Thyroid gland (tissue), 4 donors: ENCODE measurements around the gene CASP2.

Experiments used
- POLR2A ChIP-seq, 2 donors: fragments of 450-650 bp; IDR thresholded peaks; one replicate each; pipeline ENCODE4 v1.6.1; 2017; ENCODE audit warnings: antibody characterized with exemption in 2 of 2, mild to moderate bottlenecking in 2 of 2, moderate library complexity in 1 of 2
- TF ChIP-seq, protein P1 (sequence below), 6 experiments: fragments of 200-600 bp in 3 of 6; fragments of 450-650 bp in 3 of 6; sonication (generic) in 3 of 6; IDR thresholded peaks; one replicate each; pipeline ENCODE4 v1.5.1; 2016 to 2019; ENCODE audit warnings: antibody characterized with exemption in 6 of 6, mild to moderate bottlenecking in 2 of 6, inconsistent platforms in 1 of 6, moderate library complexity in 1 of 6

DNA sequence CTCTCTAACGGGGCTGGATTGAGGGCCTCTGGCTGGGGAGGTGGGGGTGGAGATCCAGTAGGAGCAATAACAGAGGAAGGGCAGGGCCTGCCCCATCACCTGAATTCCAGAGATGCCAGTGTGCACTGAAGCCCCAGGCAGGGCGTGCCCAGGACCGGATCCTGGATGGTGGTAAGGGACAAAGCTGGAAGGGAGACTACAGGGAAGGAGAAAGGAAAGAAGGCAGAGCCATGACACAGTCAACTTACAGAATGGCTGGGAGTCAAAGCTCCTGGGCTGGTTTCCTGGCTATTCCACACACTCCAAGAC lies 2.7 kb upstream of the CASP2 start:
- TF ChIP-seq, protein P1, sequence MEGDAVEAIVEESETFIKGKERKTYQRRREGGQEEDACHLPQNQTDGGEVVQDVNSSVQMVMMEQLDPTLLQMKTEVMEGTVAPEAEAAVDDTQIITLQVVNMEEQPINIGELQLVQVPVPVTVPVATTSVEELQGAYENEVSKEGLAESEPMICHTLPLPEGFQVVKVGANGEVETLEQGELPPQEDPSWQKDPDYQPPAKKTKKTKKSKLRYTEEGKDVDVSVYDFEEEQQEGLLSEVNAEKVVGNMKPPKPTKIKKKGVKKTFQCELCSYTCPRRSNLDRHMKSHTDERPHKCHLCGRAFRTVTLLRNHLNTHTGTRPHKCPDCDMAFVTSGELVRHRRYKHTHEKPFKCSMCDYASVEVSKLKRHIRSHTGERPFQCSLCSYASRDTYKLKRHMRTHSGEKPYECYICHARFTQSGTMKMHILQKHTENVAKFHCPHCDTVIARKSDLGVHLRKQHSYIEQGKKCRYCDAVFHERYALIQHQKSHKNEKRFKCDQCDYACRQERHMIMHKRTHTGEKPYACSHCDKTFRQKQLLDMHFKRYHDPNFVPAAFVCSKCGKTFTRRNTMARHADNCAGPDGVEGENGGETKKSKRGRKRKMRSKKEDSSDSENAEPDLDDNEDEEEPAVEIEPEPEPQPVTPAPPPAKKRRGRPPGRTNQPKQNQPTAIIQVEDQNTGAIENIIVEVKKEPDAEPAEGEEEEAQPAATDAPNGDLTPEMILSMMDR (IDR thresholded peaks at IDR 0.05): no peak
- peak in 1 of 2 donors; percentile 47 for TF ChIP-seq POLR2A (IDR thresholded peaks at IDR 0.05)
